Globus pallidus (tissue), 1 donor: Measurements from ENCODE around the gene PODN.

ENCODE experiments used
- DNase-seq: peaks from one replicate; pipeline ENCODE4 v3.0.0-alpha.2; 2015; ENCODE audit warnings: low spot score

The PODN gene

GRCh38 chr1:53131590-53131938, 69.6 kb downstream of the PODN start:
- no peak for DNase-seq

DNA sequence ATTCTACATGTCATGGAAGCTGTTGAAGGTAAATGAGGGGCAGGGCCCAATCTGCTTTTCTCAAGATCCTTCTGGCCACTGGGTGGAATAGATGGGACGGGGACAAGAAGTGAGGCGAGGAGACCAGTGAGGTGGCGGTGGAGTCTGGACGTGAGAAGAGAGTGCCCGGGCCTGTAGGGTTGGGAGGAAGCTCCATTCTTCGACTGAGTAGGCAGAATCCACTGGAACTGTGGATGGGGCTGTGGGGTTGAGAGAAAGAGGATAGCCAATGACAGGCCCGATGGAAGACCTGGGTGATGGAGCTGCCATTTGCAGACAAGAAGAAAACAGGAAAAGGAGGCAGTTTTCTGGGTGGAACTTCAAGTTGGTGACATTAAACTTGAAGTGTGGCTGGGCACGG, 70.2 kb downstream of the PODN start:
- DNase-seq, result no peak

GRCh38 chr1:53133261-53134041, 71.4 kb downstream of the PODN start:
- no peak for DNase-seq

DNA sequence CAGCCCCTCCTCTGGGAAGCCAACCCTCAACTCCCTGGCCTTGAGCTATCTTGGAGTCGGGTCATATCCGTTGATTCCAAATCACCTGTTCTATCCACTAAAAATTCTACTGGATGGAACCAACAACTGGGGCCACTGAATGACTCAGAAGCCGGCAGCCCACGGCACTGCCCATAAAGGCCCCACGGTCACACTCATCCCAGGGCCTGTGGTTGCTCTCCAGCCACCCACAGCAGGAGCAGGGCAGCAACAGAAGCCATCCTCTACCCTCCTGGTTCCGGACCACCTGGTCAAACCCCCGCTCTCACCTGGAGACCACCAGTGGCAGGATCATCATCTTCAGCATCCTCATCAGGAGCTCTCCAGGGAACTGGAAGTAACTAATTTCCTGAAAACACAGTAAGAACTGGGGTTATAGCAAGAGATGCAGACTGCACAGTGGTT, 72.1 kb downstream of the PODN start:
- DNase-seq, result no peak
